Activated CD8-positive, alpha-beta memory T cell treated with anti-CD3 and anti-CD28 coated beads for 48 hours (primary cell): ENCODE measurements around the gene CERS6.
"Not testable (repeated sequence)": the region's sequence is repeated elsewhere in the genome, so short reads cannot be mapped to it uniquely, and the experiment has no call there.

ENCODE experiments used
- DNase-seq, 3 experiments: peaks; one replicate each; pipeline ENCODE4 v3.0.0-alpha.2; 2020; ENCODE audit warnings: low read depth in 2 of 3, low spot score in 2 of 3

The CERS6 gene

DNA sequence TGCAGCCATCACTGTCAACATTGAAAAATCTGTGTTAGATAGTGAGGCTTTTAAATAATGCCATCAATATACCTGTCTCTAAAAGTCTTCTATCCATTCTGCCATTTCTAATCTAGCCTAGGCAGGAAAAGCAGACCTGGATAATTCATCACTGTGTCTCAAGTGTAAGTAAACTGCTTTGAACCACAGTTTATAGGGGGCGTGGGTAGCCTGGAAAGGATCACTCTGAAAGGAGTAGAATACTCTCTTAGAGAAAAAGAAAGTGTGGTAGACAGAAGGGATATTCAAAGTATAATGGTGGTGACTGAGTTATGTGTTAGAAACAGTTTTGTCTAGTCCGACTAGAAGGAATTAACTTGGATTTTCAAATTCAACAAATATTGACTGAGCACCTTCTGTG lies 40.8 kb downstream of the CERS6 start:
- no peak for DNase-seq

DNA sequence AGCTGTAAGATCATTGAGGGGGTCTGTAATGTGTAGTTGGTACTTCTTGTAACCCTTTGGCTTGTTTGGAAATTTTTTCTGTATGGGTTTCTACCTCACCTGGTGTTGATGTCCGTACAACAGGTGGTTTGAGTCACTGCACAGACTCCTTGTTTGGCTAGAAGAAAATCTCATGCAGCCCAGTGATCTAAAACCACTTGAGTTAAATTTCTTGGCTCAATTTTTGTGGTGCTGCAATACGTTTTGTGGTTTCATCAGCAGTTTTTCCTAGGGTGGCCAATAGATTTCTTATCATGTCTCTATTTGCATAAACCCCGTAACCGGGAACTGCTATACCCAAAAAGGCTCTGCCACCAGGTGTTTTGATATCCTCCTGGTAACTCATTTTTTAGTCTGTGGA lies 43.4 kb downstream of the CERS6 start:
- no peak for DNase-seq

GRCh38 chr2:168500516-168500915 lies 44.4 kb downstream of the CERS6 start:
- DNase-seq, result no peak

DNA sequence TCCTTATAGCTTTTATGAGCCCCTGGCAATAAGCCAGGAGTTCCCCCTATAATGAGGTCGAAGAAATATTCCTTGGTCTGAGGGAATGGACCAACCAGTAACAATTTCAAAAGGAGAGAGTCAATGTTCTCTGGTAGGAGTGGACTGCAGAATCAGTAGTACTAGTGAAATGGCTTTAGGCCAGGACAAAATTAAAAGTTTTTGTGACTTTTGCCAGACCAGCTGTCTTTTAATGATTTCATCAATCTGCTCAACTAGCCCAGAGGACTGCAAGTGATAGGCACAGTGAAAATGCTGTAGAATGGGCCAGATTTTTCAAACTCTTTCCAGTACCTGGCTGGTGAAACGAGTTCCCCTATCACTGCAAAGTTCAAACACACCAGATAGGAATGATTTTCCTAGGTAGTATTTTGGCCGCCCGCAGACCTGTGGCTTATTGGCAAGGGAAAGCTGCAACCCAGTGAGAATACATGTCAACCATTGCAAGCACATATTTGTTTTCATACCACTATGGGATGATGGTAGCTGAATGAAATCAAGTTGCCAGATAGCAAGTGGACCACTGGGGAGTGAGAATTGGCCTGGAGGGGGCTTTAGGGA lies 45.5 kb downstream of the CERS6 start:
- DNase-seq, result no peak

- DNase-seq, result not testable (repeated sequence)
Measured at GRCh38 chr2:168502852-168503251, 46.8 kb downstream of the CERS6 start.

GRCh38 chr2:168503901-168504300 lies 47.8 kb downstream of the CERS6 start:
- DNase-seq, result no peak

DNA sequence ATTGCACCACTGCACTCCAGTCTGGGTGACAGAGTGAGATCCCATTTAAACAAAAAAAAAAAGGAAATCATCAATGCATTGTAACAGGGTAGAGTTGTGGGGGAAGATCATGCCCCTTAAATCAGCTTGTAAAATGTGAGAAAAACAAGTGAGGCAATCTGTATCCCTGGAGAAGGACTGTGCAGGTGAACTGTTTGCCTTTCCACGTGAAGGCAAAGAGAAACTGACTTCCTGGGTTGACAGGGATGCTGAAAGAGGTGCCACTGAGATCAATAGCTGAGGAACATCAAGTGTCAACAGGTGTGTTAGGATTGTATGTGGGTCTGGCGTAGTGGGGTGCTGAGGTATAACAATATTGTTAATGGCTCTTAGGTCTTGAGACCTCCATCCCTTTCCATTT lies 48.3 kb downstream of the CERS6 start:
- DNase-seq, result no peak

DNA sequence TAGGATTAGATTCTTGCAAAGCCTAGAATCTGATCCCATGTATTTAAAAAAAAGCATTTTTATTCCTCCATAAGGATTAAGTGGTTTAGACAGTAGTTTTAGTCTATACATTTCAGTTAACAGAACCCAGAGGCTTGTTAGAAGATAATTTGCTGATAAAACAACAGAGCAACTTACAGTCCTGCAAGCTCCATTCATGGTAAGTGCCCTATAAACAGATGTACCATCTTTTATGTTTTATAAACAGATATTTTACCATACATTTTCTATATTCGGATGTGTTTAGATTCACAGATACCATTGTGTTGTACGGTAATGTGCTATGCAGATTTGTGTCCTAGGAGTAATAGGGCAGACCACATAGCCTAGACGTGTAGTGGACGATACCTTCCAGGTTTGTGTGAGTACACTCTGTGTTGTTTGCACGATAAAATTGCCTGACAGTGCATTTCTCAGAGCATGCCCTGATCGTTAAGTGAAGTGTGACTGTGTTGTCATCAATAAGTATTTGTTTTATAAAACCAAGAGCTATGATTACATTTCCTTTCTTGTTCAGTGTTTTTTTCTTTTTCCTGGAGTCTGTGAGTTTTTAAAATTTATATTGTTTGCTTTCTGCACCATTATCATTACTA lies 54.2 kb downstream of the CERS6 start:
- no peak for DNase-seq

- no peak for DNase-seq
Measured at GRCh38 chr2:168514692-168515091, 58.6 kb downstream of the CERS6 start.

- no peak for DNase-seq
Measured at GRCh38 chr2:168515502-168515901, 59.4 kb downstream of the CERS6 start.

DNA sequence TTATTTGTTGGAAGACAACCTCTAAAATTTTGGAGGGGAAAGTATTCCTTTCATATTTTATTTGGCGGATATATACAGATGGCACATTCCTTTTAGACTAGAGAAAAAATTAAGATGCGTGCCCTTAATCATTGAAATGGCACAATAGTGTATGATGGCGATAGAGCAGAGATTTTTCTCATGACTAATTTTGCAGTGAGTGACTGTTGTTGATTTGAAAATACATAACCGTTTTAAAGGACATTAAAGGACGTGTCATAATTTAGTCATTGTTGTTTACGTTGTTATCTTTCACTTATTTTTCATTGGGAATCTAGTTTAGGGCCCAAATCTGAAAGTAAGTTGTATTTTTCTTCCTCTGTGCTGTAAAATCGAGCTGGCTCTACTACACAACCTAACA lies 61.7 kb downstream of the CERS6 start:
- DNase-seq, result no peak

DNA sequence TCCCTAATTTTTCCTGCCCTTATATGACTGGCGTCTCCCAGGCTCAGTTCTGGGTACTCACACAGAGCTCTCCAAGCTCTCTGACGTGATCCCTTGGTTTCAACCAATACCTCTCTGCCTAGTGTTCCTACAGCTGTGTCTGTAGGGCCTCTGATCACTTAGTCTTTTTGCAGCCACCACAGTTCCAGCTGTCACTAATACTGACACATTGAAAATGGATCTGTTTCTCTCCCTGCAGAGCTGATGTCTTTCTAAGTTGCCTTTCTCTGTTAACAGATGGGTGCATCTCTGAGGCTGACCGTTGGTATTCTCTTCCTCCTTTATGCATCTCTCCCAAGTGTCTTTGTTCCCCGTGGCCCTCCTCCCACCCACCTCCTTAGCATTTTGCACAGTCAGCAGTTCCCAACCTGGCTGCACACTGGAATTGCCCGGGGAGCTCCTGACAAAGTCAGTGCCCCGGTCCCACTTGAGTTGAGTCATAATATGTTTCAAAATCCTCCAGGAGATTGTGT lies 62.5 kb downstream of the CERS6 start:
- DNase-seq, result no peak

DNA sequence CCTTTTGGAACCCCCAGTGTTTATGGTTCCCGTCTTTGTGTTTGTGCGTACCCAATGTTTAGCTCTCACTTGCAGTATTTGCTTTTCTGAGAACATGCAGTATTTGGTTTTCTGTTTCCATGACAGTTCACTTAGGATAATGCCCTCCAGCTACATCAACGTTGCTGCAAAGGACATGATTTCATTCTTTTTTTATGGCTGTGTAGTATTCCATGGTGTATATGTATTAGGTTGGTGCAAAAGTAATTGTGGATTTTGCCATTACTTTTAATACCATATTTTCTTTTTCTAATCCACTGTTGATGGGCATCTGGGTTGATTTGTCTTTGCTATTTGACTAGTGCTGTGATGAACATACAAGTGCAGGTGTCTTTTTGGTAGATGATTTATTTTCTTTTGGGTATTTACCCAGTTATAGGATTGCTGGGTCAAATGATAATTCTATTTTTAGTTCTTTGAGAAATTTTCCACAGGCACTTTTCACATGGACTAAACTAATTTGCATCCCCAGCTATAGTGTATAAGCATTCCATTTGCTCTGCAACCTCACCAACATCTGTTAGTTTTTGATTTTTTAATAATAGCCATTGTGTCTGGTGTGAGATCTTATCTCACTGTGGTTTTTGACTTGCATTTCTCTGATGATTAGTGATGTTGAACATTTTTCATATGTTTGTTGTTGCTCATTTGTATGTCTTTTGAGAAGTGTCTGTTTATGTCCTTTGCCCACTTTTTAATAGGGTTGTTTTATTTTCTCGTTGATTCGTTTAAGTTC lies 63.6 kb downstream of the CERS6 start:
- DNase-seq, result no peak

- DNase-seq, result no peak
Measured at GRCh38 chr2:168521053-168521741, 65.1 kb downstream of the CERS6 start.

DNA sequence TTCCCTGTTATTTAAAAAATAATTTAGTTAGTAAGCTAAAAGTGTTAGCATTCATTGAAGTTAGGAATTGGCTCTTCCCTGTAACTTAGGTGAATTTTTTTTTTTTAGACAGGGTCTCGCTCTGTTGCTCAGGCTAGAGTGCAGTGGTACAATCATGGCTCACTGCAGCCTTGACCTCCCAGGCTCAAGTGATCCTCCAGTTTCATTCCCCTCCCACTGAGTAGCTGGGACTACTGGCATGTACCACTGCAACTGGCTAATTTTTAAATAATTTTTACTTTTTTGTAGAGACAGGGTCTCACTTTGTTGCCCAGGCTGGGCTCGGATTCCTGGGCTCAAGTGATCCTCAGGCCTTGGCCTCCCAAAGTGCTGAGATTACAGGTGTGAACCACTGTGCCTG lies 66.4 kb downstream of the CERS6 start:
- no peak for DNase-seq

DNA sequence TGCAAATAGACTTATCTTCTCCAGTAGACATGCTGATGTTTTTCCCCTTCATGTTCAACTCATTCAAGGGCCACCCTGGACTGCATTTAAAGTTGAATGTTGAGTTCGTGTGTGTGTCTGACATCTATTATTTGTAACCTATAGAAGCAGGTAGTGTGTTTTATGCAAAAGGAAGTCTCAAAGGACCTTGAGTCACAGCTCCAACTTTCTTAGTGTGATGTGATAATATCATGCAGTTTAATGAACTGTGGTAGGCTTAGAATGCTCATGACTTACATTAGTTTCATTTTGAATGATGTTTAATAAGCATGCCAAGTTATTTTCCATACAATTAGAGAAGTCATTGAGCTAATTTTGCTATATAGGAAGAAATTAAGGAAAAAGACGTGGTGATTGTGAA lies 67.9 kb downstream of the CERS6 start:
- DNase-seq, result no peak

GRCh38 chr2:168525020-168525419 lies 68.9 kb downstream of the CERS6 start:
- no peak for DNase-seq

DNA sequence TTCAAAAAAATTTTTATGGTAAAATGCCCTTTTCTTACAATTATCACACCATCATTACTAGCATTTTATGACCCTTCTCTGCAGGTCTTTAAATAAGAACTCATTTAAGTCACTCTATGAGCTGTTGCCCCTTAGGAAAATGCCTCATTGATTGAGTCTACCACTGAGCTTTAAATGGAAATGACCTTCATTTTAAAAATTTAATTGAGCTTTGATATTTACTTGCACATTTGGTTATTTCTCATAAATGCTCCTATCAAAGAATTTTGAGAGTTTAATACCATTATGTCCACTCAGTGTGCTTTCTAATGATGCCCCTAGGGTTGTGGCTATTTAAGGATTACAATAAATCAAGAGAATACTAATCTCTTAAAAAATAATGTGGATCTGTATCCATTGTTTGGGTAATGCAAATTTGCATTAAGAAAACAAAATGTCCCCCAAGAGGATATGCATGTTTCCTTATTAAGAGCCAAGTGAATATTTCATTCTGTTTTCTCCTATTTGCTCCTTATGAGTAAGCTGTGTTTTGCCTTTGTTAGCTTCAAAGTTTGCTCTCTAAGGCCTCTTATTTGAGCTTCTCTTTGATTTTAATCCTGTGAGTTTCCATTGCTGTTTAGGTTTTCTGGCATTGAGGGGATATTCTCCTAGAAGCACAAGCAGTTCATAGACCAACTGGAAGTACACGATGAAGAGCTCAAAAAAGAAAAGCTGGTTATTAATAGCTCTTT lies 69.8 kb downstream of the CERS6 start:
- DNase-seq, result no peak

- DNase-seq, result no peak
Measured at GRCh38 chr2:168526641-168527040, 70.6 kb downstream of the CERS6 start.

DNA sequence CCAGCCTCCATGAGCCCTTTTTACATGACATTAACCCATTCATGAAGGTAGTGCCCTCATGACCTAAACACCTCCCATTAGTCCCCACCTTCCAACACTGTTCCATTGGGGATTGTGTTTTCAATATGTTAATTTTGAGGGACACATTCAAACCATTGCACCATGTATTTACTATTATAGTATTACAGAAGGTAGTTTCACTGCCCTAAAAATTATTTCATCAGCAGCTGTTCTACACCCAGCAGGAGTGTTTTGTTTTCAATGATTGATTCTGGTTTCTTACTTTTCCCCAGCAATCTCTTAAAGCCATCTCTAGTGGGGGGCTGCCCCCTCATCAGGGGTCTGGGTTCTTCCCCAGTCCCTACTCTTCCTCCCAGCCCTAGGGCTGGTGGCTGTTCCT lies 71.9 kb downstream of the CERS6 start:
- no peak for DNase-seq

DNA sequence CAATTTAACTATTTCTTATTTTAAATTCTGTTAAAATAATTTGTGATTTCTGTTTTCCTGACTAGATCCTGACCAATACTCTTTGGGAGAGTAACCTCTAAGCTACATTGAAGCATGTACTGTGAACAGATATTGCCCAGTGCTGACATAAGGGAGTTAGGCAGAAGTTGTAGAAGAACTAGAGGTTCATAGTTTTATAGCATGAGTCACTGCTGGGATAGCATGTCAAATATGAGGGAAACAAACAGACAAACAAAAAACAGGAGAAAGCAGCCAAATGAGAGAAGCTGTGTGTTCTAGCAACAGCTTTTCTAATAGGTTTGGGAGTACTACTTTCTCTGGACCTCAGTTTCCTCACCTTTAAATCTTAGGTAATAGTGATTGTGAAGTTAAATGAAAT lies 72.4 kb downstream of the CERS6 start:
- DNase-seq, result no peak
